K562 (cell line): ENCODE data around the gene ARNT2. TPM values are rescaled to one million over a fixed set of nuclear protein-coding genes. Genes with fewer than 3 reads are reported as not detected.

Source experiments
- ATAC-seq: fragments of 200-7000 bp; cut with Tn5 transposase; 3 replicates; pipeline ENCODE4 v1.9.1; 2020; ENCODE audit warnings: moderate library complexity
- BruUV-seq: library from RNA; stranded (reverse); fragments of 400-500 nt; replicated peaks from 2 replicates; lab custom pipeline; 2021; lab: Mats Ljungman, UMichigan
- CTCF ChIA-PET: fragments of 300-600 bp; formaldehyde crosslinking; extraction: SDS; loops from one replicate; lab custom pipeline; 2021; ENCODE audit warnings: low intra/inter-chr PET ratio; lab: Yijun Ruan, JAX
- POLR2A ChIA-PET: fragments of 300-600, 350-650 bp; sonication (Branson Sonifier 250); formaldehyde crosslinking; extraction: SDS; loops from one replicate; lab custom pipeline; 2021; ENCODE audit warnings: antibody characterized with exemption, inconsistent platforms; lab: Yijun Ruan, JAX
- DNase-seq, 4 experiments: peaks; one replicate each; pipeline versions ENCODE4 v3.0.0 to v3.0.0-alpha.2; 2011 to 2018; ENCODE audit warnings: low spot score in 3 of 4, mixed read lengths in 3 of 4; ENCODE audit errors: extremely low read depth in 1 of 4
- FAIRE-seq: peaks from 2 replicates; lab custom pipeline; 2011; peaks lifted over from hg19 to GRCh38; lab: Jason Lieb, UNC
- H2AFZ ChIP-seq: 2 replicates; pipeline ENCODE4 v1.6.0; 2011; ENCODE audit warnings: low read depth, low read length, control low read depth, inconsistent platforms
- H3K27ac ChIP-seq: fragments of 200-600 bp; 3 replicates; pipeline ENCODE4 v1.8.0; 2011; ENCODE audit warnings: low read depth, mild to moderate bottlenecking, control low read depth, inconsistent platforms, low read length, moderate library complexity, mixed read lengths; ENCODE audit errors: extremely low read depth
- H3K27me3 ChIP-seq, 2 experiments: fragments of 300-600 bp in 1 of 2; 2 replicates in 1 of 2; 3 replicates in 1 of 2; pipeline versions ENCODE4 v1.6.0 to v1.8.0; 2011; ENCODE audit warnings: inconsistent platforms in 2 of 2, low read length in 2 of 2, mild to moderate bottlenecking in 1 of 2, mixed read lengths in 1 of 2, moderate library complexity in 1 of 2; ENCODE audit not compliant: control insufficient read depth in 2 of 2, insufficient read depth in 2 of 2
- H3K36me3 ChIP-seq: fragments of 300-600 bp; 3 replicates; pipeline ENCODE4 v1.8.0; 2011; ENCODE audit warnings: mild to moderate bottlenecking, low read length, inconsistent platforms; ENCODE audit not compliant: control insufficient read depth, insufficient read depth
- H3K4me1 ChIP-seq, 2 experiments: fragments of 200-600 bp in 1 of 2; replicated peaks in 1 of 2; 2 replicates in 1 of 2; 3 replicates in 1 of 2; pipeline versions ENCODE4 v1.5.1 to v1.8.0; 2011; ENCODE audit warnings: inconsistent platforms in 2 of 2, low read length in 2 of 2, mild to moderate bottlenecking in 1 of 2, mixed read lengths in 1 of 2, moderate library complexity in 1 of 2; ENCODE audit not compliant: control insufficient read depth in 2 of 2, insufficient read depth in 2 of 2
- H3K4me2 ChIP-seq: 2 replicates; pipeline ENCODE4 v1.6.1; 2011; ENCODE audit warnings: low read length, control low read depth, inconsistent platforms, mixed read lengths; ENCODE audit not compliant: insufficient read depth
- H3K4me3 ChIP-seq: fragments of 200-600 bp; sonication (generic), shearing (Covaris generic); 2 replicates; pipeline ENCODE4 v1.5.1; 2016; ENCODE audit warnings: control low read depth, inconsistent platforms
- H3K79me2 ChIP-seq: fragments of 200-600 bp; 3 replicates; pipeline ENCODE4 v1.8.0; 2011; ENCODE audit warnings: low read length, inconsistent platforms; ENCODE audit not compliant: control insufficient read depth, insufficient read depth
- H3K9ac ChIP-seq, 2 experiments: 2 replicates each; pipeline versions ENCODE4 v1.6.0 to v1.6.1; 2011; ENCODE audit warnings: low read depth in 2 of 2, low read length in 2 of 2, control low read depth in 1 of 2, inconsistent platforms in 1 of 2, mild to moderate bottlenecking in 1 of 2, mixed read lengths in 1 of 2; ENCODE audit not compliant: insufficient read depth in 1 of 2
- H3K9me1 ChIP-seq: one replicate; pipeline ENCODE4 v1.6.0; 2011; ENCODE audit warnings: inconsistent platforms, mild to moderate bottlenecking, low read length, moderate library complexity; ENCODE audit not compliant: control insufficient read depth, insufficient read depth
- H3K9me3 ChIP-seq: replicated peaks from 2 replicates; pipeline ENCODE4 v1.5.1; 2011; ENCODE audit warnings: low read depth, low read length, inconsistent platforms; ENCODE audit not compliant: control insufficient read depth, insufficient read depth
- H4K20me1 ChIP-seq: replicated peaks from 2 replicates; pipeline ENCODE4 v1.6.1; 2011; ENCODE audit warnings: low read length, inconsistent platforms, mixed read lengths; ENCODE audit not compliant: control insufficient read depth, insufficient read depth
- BRF1 ChIP-seq: IDR thresholded peaks from 3 replicates; pipeline ENCODE4 v1.6.1; 2011; ENCODE audit warnings: borderline replicate concordance, mild to moderate bottlenecking; ENCODE audit not compliant: insufficient read length; ENCODE audit errors: extremely low read depth
- CTBP1 ChIP-seq: fragments of 450-650 bp; IDR thresholded peaks from 2 replicates; pipeline ENCODE4 v1.6.1; 2016; ENCODE audit warnings: borderline replicate concordance
- GTF2A2 ChIP-seq: IDR thresholded peaks from 2 replicates; pipeline ENCODE4 v1.6.1; 2016; ENCODE audit warnings: mild to moderate bottlenecking, missing genetic modification characterization, missing compliant biosample characterization
- GTF2E2 ChIP-seq: fragments of 200-800 bp; sonication (Bioruptor generic); IDR thresholded peaks from 2 replicates; pipeline ENCODE4 v1.6.1; 2016; ENCODE audit warnings: missing genetic modification characterization, missing compliant biosample characterization
- HDAC8 ChIP-seq: fragments of 450-650 bp; IDR thresholded peaks from 2 replicates; pipeline ENCODE4 v1.6.1; 2016; ENCODE audit warnings: mild to moderate bottlenecking, missing genetic modification characterization, moderate library complexity, missing compliant biosample characterization
- KHSRP ChIP-seq: fragments of 450-650 bp; IDR thresholded peaks from 2 replicates; pipeline ENCODE4 v1.6.1; 2017
- NFE2 ChIP-seq: IDR thresholded peaks from 2 replicates; pipeline ENCODE4 v1.6.1; 2014; ENCODE audit warnings: antibody characterized with exemption, low read depth
- POLR3A ChIP-seq: IDR thresholded peaks from 2 replicates; pipeline ENCODE4 v1.6.1; 2011; ENCODE audit warnings: borderline replicate concordance, mild to moderate bottlenecking, moderate library complexity; ENCODE audit not compliant: insufficient read length, insufficient read depth; ENCODE audit errors: extremely low read depth
- SMC3 ChIP-seq: conservative IDR thresholded peaks from 2 replicates; pipeline ENCODE4 v1.6.1; 2011; ENCODE audit warnings: low read depth, low read length, improper control_type of control experiment; ENCODE audit not compliant: insufficient read depth
- TEAD2 ChIP-seq: fragments of 450-650 bp; IDR thresholded peaks from 2 replicates; pipeline ENCODE4 v1.6.1; 2016; ENCODE audit warnings: missing genetic modification characterization, control low read depth, missing compliant biosample characterization
- XRCC4 ChIP-seq: IDR thresholded peaks from one replicate; pipeline ENCODE4 v1.6.1; 2011; ENCODE audit not compliant: insufficient read depth, insufficient read length; ENCODE audit errors: extremely low read depth
- ZNF217 ChIP-seq: sonication (generic); formaldehyde crosslinking; IDR thresholded peaks from 2 replicates; pipeline ENCODE4 v1.8.0; 2022; ENCODE audit warnings: mild to moderate bottlenecking, missing genetic modification reagents
- ZNF24 ChIP-seq: fragments of 450-650 bp; IDR thresholded peaks from 2 replicates; pipeline ENCODE4 v1.6.1; 2016
- ZNF324 ChIP-seq: fragments of 250-450 bp; sonication (Bioruptor Pico); IDR thresholded peaks from 2 replicates; pipeline ENCODE4 v1.4.0; 2020; ENCODE audit warnings: mild to moderate bottlenecking
- ZNF384 ChIP-seq: IDR thresholded peaks from 2 replicates; pipeline ENCODE4 v1.6.1; 2012; ENCODE audit warnings: low read depth, low read length, improper control_type of control experiment
- ZNF717 ChIP-seq: fragments of 250-450 bp; sonication (Bioruptor Pico); IDR thresholded peaks from 2 replicates; pipeline ENCODE4 v1.5.0; 2021
- WGBS: fragments of 100-300 bp; shearing (Covaris generic); methylation state at CpG from one replicate; pipeline ENCODE4 v1.1.6; 2016; ENCODE audit warnings: low coverage, mixed read lengths; ENCODE audit not compliant: insufficient coverage; ENCODE audit errors: missing lambda C conversion rate; 5-methylcytosine and 5-hydroxymethylcytosine counted together
- in situ Hi-C: fragments of 300-500 bp; cut with MboI; formaldehyde crosslinking; loops from 4 replicates; pipeline ENCODE4 v1.15.0; 2018; ENCODE audit warnings: inconsistent platforms, mixed read lengths
- intact Hi-C: fragments of 100-400 bp; cut with micrococcal nuclease; formaldehyde crosslinking; loops from 2 replicates; pipeline ENCODE4 v1.14.2; 2022
- polyA plus RNA-seq, 8 experiments: library from polyadenylated mRNA; depleted of rRNA in 4 of 8; stranded (reverse) in 5 of 8; unstranded in 3 of 8; fragments of >200 nt; fragmentation: Nextera tagmentation in 2 of 8; fragmentation: Illumina TruSeq in 1 of 8; extraction: Ambion mirVana in 2 of 8; extraction: Trizol in 1 of 8; gene quantifications; 2 replicates each; pipeline versions ENCODE4 v1.2.1 to v1.2.3, GENCODE V29; 2011 to 2014; ENCODE audit warnings: inconsistent platforms in 1 of 8, missing spikeins in 1 of 8
- total RNA-seq, 7 experiments: library from RNA; depleted of rRNA in 6 of 7; stranded (reverse); fragments of >200 nt in 6 of 7; fragmentation: Illumina TruSeq in 2 of 7; extraction: Trizol in 2 of 7; gene quantifications; 2 replicates each; pipeline versions ENCODE4 v1.2.1 to v1.2.3, GENCODE V29; 2011 to 2021; ENCODE audit warnings: low replicate concordance in 1 of 7
- TF ChIP-seq, protein P1 (sequence below): fragments of 250-450 bp; sonication (Bioruptor Pico); IDR thresholded peaks from 2 replicates; pipeline ENCODE4 v1.4.0; 2020; ENCODE audit warnings: mild to moderate bottlenecking, moderate library complexity
- TF ChIP-seq, protein P2 (sequence below): fragments of 250-450 bp; sonication (Bioruptor Pico); IDR thresholded peaks from 2 replicates; pipeline ENCODE4 v1.9.0; 2021; ENCODE audit warnings: mild to moderate bottlenecking
- TF ChIP-seq, protein P3 (sequence below): fragments of 200-400 bp; formaldehyde crosslinking; IDR thresholded peaks from 2 replicates; pipeline ENCODE4 v1.6.1; 2017; ENCODE audit warnings: mild to moderate bottlenecking, low read depth, low read length, moderate library complexity

ARNT2 gene
- total and polyA plus RNA-seq, 9 of the 15 experiments (the other 6 are each of a cell fraction or from before 2014, with no cell fraction given), result 0.01 TPM; not detected in 8

DNA sequence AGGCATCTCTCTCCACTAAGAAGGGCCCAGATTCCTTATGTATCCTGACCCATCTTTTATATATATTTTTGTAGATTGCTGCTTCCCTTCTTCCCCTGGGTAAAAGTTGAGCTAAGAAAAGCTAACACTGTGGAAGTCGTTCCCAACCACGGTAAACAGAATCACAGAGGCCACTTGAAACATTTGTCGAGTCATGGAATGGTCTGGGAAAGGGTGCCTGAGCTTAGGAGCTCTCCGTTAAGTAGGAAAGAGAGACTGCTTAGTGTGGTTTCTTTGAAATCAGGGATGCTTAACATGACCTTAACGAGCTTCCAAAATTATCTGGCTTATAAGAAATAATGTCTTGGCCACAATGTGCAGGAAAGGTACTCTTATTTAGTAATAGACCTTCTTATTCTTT lies 45.6 kb downstream of the ARNT2 start:
- intact Hi-C loops (no loop called here), in situ Hi-C loops (loop anchor here (10.0 to 25.0 kb wide), 2 partner anchors 662 to 815 kb away; no protein-coding TSS in a partner anchor)
- Histone ChIP-seq H3K4me3 (no peak overlapping the region), H3K9ac (no peak overlapping the region), H3K4me2 (no peak overlapping the region), H4K20me1 (no peaks in the 10 kb centered on the region), H3K9me3 (no peaks in the 10 kb centered on the region), H3K9me1 (no peaks in the 10 kb centered on the region), H3K79me2 (no peaks in the 10 kb centered on the region), H3K4me1 (no peaks in the 10 kb centered on the region), H3K36me3 (no peaks in the 10 kb centered on the region), H2AFZ (no peak overlapping the region), H3K27ac (no peak overlapping the region), H3K27me3 (peaks cover 2 to 26% of the 10 kb centered on the region in 2 experiments; a peak in 3 of 5 replicates)
- ATAC-seq (no peak), DNase-seq (no peak), FAIRE-seq (no peak)
- WGBS, result 0% methylated on average over 5 of the region's 5 CpGs
- no TSS peak for BruUV-seq
- POLR2A ChIA-PET, result interaction anchor here (0.9 to 1.3 kb wide), 2 partner anchors 23 to 33 kb away, joined by 3 read pairs; no protein-coding TSS in a partner anchor
- TF ChIP-seq HDAC8 (tag) (no peak), ZNF384 (no peak), ZNF217 (CRISPR knock-in tag) (no peak), TEAD2 (tag) (no peak), GTF2E2 (tag) (no peak), ZNF24 (no peak), SMC3 (no peak), POLR3A (no peak), CTBP1 (no peak), BRF1 (no peak), KHSRP (no peak), XRCC4 (no peak), NFE2 (no peak), ZNF324 (CRISPR knock-in tag) (no peak), GTF2A2 (tag) (no peak), ZNF717 (no peak)
- TF ChIP-seq, protein P1, sequence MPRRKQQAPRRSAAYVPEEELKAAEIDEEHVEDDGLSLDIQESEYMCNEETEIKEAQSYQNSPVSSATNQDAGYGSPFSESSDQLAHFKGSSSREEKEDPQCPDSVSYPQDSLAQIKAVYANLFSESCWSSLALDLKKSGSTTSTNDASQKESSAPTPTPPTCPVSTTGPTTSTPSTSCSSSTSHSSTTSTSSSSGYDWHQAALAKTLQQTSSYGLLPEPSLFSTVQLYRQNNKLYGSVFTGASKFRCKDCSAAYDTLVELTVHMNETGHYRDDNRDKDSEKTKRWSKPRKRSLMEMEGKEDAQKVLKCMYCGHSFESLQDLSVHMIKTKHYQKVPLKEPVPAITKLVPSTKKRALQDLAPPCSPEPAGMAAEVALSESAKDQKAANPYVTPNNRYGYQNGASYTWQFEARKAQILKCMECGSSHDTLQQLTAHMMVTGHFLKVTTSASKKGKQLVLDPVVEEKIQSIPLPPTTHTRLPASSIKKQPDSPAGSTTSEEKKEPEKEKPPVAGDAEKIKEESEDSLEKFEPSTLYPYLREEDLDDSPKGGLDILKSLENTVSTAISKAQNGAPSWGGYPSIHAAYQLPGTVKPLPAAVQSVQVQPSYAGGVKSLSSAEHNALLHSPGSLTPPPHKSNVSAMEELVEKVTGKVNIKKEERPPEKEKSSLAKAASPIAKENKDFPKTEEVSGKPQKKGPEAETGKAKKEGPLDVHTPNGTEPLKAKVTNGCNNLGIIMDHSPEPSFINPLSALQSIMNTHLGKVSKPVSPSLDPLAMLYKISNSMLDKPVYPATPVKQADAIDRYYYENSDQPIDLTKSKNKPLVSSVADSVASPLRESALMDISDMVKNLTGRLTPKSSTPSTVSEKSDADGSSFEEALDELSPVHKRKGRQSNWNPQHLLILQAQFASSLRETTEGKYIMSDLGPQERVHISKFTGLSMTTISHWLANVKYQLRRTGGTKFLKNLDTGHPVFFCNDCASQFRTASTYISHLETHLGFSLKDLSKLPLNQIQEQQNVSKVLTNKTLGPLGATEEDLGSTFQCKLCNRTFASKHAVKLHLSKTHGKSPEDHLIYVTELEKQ (CRISPR knock-in tag), result no peak
- TF ChIP-seq, protein P2, sequence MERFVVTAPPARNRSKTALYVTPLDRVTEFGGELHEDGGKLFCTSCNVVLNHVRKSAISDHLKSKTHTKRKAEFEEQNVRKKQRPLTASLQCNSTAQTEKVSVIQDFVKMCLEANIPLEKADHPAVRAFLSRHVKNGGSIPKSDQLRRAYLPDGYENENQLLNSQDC (CRISPR knock-in tag), result no peak
- TF ChIP-seq, protein P3, sequence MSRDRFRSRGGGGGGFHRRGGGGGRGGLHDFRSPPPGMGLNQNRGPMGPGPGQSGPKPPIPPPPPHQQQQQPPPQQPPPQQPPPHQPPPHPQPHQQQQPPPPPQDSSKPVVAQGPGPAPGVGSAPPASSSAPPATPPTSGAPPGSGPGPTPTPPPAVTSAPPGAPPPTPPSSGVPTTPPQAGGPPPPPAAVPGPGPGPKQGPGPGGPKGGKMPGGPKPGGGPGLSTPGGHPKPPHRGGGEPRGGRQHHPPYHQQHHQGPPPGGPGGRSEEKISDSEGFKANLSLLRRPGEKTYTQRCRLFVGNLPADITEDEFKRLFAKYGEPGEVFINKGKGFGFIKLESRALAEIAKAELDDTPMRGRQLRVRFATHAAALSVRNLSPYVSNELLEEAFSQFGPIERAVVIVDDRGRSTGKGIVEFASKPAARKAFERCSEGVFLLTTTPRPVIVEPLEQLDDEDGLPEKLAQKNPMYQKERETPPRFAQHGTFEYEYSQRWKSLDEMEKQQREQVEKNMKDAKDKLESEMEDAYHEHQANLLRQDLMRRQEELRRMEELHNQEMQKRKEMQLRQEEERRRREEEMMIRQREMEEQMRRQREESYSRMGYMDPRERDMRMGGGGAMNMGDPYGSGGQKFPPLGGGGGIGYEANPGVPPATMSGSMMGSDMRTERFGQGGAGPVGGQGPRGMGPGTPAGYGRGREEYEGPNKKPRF, result no peak
- CTCF ChIA-PET, result no interaction called here
